Right lobe of liver (tissue), 4 donors: Measurements from ENCODE around the gene KCTD7.
"Not testable (repeated sequence)": the region's sequence is repeated elsewhere in the genome, so short reads cannot be mapped to it uniquely, and the experiment has no call there.

Source experiments
- CTCF ChIP-seq, 4 donors: fragments of 200-600 bp in 3 of 4; fragments of 450-650 bp in 1 of 4; IDR thresholded peaks; one replicate each; pipeline versions ENCODE4 v1.5.1 to v1.8.0; 2016 to 2022; ENCODE audit warnings: antibody characterized with exemption in 4 of 4, mild to moderate bottlenecking in 2 of 4
- POLR2A ChIP-seq: fragments of 450-650 bp; IDR thresholded peaks from one replicate; pipeline ENCODE4 v1.6.1; 2017; ENCODE audit warnings: antibody characterized with exemption, mild to moderate bottlenecking
- donor health status: DM: no; HTN: no; CAD: no.
- donor health status: DM: no; HTN: no; CAD: no.
- donor health status: DM: no; HTN: yes; CAD: no.

GRCh38 chr7:66687672-66688071, 59.0 kb downstream of the KCTD7 start:
- TF ChIP-seq POLR2A; CTCF (IDR thresholded peaks at IDR 0.05): not testable (repeated sequence)
